GM19240 (cell line): Measurements from ENCODE around the gene TRIM10.
"Not testable (repeated sequence)": the region's sequence is repeated elsewhere in the genome, so short reads cannot be mapped to it uniquely, and the experiment has no call there.

Source experiments
- DNase-seq: peaks from one replicate; pipeline ENCODE4 v3.0.0; 2011; ENCODE audit warnings: low spot score; ENCODE audit not compliant: insufficient read length

The TRIM10 gene

DNA sequence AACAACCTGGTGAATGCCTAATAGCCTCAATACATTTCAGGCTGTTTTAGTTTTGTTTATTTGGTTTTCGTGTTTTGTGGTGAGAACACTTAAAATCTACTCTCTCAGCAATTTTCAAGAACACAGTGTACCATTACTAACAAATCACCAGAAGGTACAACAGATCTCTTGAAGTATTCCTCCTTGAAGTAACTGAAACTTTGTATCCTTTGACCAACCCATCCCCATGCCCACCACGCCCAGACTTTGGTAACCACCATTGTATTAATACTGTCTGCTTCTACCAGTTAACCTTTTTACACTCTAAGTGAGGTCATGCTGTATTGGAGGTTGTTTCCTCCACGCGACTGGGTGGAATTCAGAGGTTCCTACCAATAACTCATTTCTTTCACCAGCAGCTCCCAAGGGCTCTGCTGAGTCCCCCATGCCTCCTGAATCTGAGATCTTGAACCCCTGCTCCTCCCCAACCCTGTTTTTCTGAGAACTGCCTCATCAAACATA is 30.8 kb downstream of the TRIM10 start:
- DNase-seq: no peak

DNA sequence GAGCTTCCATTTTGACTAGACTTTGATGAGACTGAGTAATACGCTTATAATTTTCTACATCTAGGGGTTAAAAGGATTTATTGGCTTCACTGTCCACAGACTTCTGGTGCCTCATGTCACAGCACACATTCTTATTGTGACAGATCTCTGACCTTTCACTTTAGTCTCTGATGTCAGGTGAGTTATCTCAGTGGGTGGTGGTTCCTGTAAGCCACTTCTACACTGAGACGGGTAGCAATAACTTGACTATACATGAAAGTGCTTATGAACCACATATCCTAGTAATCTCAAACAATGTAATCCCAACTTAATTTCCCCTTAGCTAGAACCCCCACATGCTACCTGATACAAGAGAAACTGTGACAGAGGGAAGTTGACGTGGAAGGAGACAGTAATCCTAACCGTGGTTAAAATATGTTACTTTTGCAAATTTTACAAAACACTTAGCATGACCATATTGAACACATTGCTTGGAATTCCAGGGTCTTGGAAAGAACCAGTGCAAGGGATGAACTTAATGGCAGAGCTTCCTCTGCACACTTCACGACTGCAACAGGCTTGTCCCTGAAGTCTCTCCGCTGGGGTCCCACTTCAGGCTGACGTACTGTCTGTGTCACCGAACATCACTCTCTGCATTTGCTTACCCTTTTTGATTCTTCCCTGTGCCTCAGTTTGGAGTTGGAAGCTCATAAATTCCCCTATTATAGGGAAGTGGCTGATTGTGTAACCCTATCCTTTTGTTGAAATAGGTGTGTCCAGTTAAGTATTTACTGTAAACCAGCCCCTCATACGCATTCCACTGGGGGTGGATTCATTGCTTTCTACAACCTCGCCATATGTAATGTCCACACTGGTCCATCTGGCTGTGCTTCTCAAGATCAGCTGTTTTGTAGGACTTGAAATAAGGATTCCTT is 31.5 kb downstream of the TRIM10 start:
- DNase-seq: no peak

DNA sequence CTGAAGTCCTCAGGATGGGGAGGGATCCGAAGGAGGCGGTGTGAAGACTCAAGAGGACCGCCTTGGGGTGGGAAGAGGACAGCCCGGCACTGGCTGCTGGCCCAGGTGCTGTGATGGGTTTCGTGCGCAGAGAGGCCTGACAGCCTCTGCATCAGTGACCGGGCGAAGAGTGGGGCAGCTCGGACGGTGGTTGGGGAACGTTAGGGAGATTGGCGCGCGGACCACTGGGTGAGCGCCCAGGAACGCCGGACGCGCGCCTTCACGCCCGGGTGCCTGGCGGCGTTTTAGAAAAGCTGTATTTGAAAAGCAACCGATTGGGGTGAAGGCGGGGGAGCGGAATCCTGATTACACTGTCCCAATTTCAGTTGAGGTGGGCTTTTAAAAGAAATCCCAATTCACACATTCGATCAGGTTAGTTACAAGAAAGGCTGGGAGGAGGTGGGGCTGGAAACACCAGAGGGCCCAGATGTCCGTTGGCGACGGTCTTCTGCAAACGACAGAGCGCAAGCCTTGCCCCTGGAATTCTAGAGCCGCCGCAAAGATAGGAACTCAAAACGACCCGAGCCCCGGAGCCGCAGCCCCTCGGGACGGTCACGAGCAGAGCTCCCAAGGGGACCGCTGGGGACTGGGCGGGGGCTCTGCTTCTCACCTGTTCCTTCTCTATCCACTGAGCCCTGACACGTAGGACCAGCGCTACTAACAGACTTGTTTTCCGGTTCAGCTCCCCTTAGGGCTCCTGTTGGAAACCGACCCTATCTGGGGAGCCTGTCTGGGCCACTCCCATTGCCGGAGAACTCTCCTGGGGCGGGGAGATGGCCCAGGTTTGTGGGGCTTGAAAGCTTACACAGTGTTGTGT is 33.5 kb downstream of the TRIM10 start:
- no peak for DNase-seq

DNA sequence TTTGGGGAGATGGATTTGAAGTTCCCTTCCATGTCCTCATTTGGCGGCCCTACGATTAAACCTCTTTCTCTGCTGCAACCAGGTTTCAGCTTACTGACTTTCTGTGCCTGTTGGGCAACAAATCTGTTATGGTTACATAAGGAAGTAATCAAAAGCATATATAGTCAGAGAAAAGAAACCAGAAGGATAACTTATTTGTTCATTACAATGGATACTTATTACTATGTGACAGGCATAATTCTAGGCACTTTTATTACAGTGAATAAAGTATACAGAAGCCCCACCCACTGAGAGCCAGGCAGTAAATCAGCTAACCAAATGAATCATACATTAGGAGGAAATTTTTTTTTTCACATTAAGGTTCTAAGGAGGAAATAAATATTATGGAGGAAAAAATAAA is 38.5 kb downstream of the TRIM10 start:
- no peak for DNase-seq

DNA sequence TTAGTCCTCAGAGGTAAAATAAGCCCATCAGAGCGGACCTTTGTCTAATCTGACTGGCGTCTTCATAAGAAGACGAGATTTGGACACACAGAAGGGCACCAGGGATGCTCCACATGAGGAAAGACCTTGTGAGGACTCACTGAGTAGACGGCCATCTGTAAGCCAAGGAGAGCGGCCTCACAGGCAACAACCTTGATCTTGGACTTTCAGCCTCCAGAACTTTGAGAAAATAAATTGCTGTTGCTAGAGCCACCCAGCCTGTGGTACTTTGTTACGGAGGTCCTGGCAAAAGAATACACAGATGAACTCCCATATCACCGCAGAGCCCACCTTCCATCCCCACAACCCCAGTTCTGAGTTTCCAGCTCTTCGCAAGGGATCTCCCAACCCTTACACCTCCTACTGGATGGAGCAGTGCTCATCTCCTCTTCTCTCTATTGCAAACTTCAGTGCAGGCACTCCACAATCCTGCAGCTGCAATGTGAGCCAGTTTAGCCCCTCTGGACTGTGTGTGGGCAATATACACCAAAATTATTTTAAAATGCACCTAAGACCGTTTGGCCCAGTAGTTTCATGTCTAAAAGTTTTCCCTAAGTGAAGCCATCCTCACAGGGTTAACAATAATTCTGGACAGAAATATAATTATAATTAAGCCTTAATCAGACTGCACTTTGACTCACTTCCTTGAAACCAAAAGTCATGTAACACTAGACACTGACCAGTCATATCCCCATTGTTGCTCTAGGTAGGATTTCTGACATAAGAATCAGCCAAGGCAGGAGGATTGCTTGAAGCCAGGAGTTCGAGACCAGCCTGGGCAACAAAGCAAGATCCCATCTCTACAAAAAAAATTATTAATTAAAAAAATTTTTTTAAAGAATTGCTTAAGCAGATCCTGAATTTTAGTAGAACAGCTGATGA is 39.3 kb downstream of the TRIM10 start:
- no peak for DNase-seq

DNA sequence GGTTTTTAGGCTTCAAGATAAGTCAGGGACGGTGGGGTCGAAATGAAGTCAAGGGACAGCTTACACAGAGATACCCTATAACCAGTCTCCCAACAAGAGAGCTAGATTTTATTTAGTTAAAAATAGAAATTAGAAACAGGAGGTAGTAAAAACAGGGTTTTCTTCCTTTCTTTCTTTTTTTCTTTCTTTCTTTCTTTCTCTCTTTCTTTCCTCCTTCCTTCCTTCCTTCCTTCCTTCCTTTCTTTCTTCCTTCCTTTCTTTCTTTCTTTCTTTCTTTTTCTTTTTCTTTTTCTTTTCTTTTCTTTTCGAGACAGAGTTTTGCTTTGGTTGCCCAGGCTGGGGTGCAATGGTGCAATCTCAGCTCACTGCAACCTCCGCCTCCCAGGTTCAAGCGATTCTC is 42.3 kb downstream of the TRIM10 start:
- not testable (repeated sequence) for DNase-seq

DNA sequence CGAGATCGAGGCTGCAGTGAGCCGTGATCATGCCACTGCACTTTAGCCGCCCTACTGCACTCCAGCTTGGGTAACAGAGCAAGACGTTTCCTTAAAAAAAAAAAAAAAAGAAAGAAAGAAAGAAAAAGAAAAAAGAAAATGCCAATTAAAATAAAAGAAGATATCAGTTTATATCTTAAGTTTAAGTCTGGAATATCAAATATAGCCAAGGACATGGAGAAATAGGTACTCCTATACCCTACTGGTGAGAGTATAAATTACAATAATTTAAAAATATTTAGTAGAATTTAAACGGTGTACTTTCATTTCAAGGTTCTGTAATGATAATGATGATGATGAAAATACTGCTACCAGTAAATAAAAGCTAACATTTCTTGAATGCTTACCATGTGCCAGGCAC is 44.3 kb downstream of the TRIM10 start:
- DNase-seq: no peak

DNA sequence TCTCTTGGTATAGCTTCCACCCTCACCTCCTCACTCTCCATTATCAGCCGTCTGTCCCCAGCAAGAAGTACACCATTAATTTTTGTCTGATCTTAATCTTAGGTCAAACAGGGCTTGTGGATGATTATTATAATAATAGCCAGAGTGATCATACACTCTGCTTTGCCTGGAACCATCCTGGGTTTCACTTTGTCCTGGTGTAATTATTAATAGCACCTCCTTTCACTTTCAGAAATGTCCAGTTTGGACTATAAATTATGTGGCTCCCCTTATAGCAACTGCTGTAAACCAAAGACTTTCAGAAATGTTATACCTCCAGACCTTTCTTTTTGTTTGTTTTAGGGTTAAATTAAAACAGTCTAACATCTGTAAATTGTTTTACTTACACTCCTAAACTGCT is 47.2 kb downstream of the TRIM10 start:
- DNase-seq: no peak

DNA sequence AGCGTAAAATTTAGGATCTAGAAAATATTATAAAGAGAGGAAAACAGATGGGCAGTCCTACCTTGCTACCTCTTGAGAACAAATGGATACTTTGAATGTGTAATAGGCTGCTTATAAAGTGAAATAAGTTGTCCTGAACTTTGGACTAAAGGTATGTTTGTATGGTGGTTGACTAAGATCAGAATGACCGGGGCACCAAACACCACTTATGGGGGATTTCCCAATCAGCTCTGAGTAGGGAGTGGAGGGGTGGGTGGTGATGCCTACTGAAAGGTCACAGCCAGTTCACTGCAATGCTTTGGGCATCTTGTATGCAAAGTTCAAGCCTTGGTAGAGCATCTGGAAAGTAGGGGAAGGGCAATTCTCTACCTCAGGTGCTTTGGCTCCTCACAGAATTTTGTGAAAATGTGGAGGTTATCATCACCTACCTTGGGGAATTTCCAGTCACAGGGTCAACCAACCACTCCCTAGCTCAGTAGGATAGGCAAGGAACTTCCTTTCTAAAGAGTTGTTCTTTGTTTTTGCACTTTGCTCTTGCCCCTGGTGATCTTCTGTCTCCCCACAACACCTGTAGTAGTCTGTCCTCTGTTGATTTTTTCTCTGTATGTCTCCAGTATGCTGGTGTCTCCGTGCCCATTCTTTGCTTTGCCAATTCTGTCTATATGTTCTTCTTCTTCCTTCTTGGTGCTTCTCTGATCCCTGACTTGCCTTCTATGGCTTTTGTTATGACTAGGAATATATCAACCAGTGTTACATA is 47.8 kb downstream of the TRIM10 start, which contains the start of gene TRIM31:
TRIM31 (minus strand) TSS at position 88 of the 757 bp plus-strand sequence. CDS start 285 bp downstream, outside the sequence.
- no peak for DNase-seq

DNA sequence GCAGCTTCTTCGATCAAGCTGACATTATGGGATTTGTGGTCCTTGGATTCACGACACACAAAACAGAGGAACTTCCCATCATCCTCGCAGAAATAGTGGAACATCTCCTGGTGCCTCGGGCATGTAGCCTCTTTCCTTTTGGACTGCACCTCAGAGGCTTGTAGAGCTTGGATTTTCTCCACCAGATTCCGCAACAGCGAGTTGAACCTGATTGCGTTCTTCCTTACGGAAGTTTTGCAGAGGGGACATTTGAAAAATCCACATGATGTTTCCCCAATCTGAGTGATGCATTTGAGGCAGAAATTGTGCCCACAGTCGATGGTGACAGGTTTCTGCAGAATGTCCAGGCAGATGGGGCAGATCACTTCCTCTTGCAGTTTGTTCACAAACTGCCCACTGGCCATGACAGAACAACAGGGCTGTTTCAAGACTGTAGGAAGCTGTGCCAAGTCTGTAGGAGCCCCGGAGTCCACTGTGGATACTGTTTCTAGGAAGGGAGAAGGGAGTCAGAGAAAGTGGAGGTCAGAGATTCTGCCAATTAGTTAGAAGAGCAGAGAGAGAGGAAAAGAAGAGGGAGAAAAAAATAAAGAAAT is 48.5 kb downstream of the TRIM10 start:
- DNase-seq: no peak

DNA sequence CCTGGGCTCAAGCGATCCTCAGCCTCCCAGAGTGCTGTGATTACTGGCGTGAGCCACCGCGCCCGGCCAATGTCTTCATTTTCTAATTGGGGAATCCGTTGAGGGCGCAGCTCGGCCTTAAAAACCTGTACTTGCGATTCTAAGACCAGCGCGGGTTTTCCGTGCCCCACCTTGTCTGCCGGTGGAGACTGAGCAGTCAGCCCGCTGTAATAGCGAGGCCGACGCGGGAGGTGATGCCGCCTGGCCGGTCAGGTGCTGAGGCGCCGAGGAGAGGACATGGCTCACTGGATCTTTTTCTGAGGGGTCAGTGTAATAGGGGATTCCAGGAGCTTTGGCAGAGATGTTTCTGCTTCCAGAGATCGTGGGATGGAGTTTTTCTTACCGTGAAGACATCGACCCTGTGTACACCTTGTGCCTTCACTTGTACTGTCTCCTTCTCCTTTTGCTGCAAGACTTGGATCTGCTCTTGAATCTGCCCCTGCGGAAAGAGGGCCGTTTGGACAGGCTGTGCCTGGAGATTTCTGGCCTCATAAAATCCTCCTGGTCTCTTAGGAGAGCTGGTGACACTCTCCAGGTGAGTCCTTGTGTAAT is 49.6 kb downstream of the TRIM10 start:
- DNase-seq: no peak

DNA sequence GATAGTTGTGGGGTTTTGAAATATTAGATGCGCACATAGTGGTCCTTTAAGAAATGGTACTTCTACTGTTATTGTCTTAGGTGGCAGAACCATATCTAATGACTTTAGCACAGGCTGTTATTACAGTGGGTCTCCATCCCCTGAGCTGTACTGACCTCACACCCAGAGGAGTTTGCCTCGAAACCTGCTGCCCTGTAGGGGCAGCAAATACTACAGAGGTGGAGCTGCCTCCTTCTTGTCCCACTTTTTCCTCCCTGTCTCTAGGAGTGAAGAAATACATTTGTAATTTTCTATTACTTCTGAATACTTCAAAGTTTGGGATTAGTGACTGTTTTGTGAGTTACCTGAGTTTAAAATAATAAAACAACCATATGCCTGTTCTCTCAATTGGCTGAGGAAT is 56.4 kb downstream of the TRIM10 start:
- DNase-seq: no peak

DNA sequence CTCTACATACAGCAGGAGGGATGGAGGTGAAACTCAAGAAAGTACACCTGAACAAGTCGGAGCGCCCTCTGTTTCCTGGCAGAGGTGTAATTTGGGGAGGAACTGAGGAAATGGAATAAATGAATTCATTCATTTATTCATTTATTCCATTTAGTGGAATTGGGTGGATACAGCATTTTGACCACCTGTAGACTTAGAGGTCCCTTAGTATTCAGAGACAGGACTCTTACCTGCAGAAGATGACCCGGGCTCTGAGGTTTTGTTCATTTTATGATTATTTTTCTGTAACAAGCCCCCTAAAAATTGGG is 57.2 kb downstream of the TRIM10 start:
- DNase-seq: no peak

DNA sequence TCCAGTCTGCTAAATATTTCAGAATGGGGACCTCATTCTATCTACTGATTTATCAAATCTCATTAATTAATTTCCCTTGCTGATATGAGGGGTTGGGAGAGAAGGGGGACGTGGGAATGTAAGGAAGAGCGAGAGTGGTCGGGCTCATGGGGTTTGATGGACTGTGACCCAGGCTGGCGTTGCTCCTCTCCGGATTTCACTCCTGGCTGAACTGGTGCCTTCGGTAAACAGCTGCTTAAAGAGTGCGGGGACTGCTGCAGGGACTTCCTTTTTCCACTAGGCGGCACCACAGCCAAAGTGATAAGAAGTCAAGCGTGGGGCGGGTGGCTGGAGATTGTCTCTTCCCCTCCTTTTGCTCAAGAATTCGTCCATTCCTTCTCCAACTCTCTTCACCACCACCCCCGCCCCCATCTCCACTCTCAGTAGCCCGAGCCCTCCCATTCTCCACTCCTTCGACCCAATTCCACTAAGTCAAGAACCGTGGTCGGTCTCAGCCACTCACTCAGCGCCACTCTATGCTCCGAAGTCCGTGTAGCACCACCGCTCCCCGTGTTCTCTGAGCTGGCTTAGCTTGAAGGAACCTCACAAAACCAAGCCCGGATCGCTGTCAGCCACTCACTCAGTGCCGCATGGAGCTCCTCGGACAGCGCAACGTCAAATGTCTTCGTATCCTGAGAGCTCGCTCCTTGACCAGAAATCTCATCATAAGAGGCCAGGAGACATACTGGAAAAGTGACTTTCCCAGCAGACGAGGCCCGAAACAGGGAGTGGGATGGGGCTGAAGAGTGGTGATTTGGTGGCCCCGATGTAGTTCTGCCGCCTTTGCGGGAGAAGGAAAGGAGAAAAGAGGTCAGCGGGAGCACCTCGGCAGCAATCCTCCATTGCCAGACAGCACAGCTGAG is 57.8 kb downstream of the TRIM10 start:
- peak; percentile 77 for DNase-seq

DNA sequence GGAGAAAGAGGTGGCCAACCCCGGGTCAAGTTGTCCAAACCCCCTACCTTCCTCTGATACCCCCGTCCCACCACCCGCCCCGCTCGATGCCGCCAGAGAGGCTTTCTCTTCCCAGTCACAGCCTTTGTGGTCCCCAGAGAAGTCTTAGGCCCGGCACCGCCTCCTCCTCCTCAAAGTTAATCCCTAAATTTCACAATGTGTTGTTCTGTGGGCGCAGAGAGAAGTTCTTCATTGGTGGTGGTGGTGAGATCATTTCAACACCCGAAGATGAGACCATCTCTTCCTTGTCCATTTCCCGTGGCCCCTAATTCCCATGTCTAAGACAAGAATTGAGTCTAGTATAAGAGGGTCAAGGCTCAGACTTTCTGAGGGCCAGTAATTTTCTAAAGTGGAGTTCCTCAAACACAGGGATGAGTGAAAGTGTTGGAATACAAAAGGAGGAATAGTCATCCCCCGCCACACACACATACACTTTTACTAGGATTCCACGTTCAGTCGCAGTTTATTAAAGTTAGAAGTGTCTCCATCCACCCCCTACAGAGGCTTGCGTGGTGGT is 58.5 kb downstream of the TRIM10 start:
- DNase-seq: no peak
